Measurements from ENCODE around the gene NUP93.

Gene NUP93

DNA sequence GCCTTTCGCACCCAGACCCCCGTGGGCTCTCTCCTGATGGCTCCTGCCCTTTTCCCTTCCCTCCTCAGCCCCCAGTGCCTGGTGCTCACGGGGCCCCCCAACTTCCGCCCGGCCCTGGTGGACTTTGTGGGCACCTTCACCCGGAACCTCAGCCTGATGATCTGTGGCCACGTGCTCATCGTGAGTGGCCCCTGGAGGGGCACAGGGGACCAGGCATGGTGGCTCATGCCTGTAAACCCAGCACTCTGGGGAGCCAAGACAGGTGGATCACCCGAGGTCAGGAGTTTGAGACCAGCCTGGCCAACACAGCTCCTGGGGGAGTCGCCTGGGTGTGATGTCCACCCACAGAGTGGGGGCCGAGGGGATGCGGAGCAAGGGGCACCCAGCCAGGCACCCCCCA is 156.4 kb downstream of the NUP93 start:
- H3K4me3 ChIP-seq (ENCODE audit: low read depth, low read length), result no peak overlapping the region
- no peak for TF ChIP-seq CTCF (IDR thresholded peaks at IDR 0.05; ENCODE audit: low read depth, low read length)

GRCh38 chr16:56886826-56887225 is 156.9 kb downstream of the NUP93 start:
- no peak overlapping the region for H3K4me3 ChIP-seq (ENCODE audit: low read depth, low read length)
- TF ChIP-seq CTCF (IDR thresholded peaks at IDR 0.05; ENCODE audit: low read depth, low read length), result no peak

- no peak for TF ChIP-seq CTCF (IDR thresholded peaks at IDR 0.05; ENCODE audit: low read depth, low read length)
- H3K4me3 ChIP-seq (ENCODE audit: low read depth, low read length), result no peak overlapping the region
Observed at GRCh38 chr16:56888806-56889205, 158.9 kb downstream of the NUP93 start.

DNA sequence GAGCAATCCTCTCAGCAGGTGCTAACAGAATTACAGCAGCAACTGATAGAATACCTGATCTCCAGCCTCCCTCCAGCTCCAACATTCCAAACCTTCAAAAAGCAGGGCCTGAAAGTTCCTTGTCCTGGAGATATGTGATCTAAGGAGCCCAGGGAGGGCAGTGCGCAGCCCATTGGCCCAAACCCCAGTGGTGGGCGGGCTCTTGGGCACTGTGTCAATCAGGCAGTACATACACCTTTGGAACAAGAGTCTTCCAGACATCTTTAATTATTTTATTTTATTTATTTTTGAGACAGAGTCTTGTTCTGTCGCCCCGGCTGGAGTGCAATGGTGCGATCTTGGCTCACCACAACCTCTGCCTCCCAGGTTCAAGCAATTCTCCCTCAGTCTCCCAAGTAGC is 159.3 kb downstream of the NUP93 start:
- no peak for TF ChIP-seq CTCF (IDR thresholded peaks at IDR 0.05; ENCODE audit: low read depth, low read length)
- H3K4me3 ChIP-seq (ENCODE audit: low read depth, low read length), result no peak overlapping the region

DNA sequence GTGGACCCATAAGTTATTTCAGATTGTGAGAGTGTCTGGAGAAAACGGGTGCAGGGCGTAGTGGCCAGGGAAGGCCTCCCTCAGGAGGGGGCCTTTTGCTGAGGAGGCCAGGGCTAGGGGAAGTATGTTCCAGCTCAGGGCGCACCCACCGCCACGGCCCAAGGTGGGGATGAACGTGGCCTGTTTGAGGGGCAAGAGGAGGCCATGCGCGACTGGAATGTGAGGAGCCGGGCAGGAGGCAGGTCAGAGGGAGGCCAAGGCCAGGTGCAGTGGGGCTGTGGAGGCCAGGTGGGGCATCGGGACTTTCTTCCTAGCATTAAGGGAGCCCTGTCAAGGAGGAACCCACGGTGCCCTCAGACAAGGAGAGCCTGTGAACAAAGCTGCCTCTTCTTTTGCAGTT is 161.8 kb downstream of the NUP93 start:
- H3K4me3 ChIP-seq (ENCODE audit: low read depth, low read length), result no peak overlapping the region
- no peak for TF ChIP-seq CTCF (IDR thresholded peaks at IDR 0.05; ENCODE audit: low read depth, low read length)

- H3K4me3 ChIP-seq (ENCODE audit: low read depth, low read length), result no peak overlapping the region
- TF ChIP-seq CTCF (IDR thresholded peaks at IDR 0.05; ENCODE audit: low read depth, low read length), result no peak
Observed at GRCh38 chr16:56892705-56893104, 162.8 kb downstream of the NUP93 start.

- no peak for TF ChIP-seq CTCF (IDR thresholded peaks at IDR 0.05; ENCODE audit: low read depth, low read length)
- H3K4me3 ChIP-seq (ENCODE audit: low read depth, low read length), result no peak overlapping the region
Observed at GRCh38 chr16:56894331-56894917, 164.5 kb downstream of the NUP93 start.

All from WI38 (cell line).